NCI-H128 (cell line): Measurements from ENCODE around the gene HS3ST6.
"Not testable (repeated sequence)": the region's sequence is repeated elsewhere in the genome, so short reads cannot be mapped to it uniquely, and the experiment has no call there.

Source experiments
- DNase-seq: peaks from one replicate; lab custom pipeline; 2025; ENCODE audit not compliant: unreplicated experiment; lab: John Stamatoyannopoulos, UW

The HS3ST6 gene

DNA sequence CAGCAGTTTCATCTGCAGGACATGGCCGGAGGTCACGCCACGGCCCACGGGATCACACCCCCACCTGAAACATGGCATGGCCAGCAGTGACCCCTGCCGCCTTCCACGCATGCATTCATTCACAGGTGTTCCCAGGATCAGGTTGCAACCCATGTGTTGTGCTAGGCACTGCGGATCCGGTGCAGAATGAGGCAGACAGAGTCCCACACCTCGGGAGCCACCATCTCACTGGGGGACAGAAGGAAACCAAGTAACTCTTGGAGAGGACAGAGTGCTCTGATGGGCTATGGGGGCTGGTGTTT is 29.1 kb upstream of the HS3ST6 start:
- no peak for DNase-seq

DNA sequence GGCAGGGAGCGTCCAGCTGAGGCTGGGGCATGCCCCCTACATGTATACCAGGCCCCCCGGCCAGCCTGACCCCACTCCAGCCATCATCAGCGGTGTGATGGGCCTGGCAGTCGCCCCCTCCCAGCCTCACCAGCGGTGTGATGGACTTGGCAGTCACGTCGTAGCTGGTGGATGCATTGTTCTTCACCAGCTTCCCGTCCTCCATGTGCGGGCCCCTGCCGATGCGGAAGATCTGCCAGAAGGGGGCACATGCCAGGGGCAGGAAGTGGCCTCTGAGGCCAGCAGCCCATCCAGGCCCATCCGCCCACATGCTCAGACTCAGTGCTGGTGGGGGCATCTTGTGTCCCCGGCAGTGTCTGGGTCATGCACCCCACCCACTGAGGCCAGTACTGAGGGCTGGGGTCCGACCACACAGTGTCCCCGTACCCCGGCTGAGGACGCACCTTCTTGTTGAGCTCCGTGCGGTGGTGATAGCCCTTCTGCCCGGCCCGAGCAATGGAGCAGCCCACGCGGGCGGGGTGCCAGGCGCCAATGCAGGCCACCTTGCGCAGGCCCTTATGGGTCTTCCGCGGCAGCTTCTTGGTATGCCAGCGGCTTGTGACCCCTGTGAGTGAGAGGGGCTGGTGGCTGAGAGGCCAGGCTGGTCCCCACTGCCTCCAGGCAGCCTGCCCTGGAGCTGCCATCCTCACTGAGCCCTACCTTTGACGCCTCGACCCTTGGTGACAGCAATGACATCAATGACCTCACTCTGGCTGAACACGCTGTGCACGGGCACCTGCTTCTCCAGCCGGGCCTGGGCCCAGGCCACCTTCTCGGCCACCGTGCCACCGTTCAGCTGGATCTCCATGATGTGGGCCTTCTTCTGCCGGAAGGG is 28.5 kb upstream of the HS3ST6 start:
- no peak for DNase-seq

GRCh38 chr16:1945559-1946391 is 27.6 kb upstream of the HS3ST6 start:
- no peak for DNase-seq

GRCh38 chr16:1944612-1945199 is 26.5 kb upstream of the HS3ST6 start:
- no peak for DNase-seq

DNA sequence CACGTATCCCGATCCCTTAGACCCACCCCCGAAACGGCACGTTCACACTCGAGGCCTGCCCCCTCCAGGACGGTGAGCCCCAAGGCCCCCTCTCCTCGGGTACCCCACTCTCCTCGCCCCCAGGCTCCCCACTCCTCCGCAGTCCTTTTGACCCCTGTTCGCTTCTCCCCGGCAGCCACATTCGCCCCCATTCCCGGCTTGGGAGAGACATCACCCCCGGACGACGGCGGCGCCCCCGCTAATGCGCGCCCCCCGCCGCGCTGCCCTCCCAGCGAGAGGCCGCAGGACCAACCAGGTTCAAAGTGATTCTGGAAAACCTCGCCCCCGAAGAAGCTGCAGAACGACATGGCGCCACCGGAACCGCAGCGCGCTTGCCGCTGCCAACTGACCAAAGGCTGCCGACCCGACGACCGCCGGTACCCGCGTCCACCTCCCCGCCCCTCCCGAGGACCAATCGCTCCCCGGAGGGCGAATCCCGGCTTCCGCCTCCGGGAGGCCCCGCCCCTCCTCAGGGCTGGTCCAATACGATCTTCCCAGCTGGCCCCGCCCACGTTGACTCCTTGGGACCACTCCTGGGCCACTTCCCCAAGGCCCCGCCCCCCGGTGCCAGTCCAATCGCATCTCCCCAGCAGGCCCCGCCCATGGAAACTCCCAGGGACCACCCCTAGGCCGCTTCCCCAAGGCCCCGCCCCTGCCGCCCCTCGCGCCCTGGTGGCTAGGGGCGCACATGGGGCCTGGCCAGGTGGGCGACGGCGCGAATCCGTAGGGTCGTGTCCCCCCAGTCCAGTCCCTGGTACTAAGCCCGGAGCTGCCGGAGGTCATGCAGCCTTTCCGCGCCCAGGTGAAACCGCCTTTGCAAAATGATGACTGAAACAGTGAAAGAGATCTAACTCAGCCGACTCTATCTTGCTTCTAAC is 24.9 kb upstream of the HS3ST6 start, which contains the start of gene MSRB1:
Gene MSRB1, minus strand, starts transcription at position 390 of the 917 bp plus-strand sequence. Its CDS starts 43 bp downstream, at position 347.
- peak; percentile 95 for DNase-seq

DNA sequence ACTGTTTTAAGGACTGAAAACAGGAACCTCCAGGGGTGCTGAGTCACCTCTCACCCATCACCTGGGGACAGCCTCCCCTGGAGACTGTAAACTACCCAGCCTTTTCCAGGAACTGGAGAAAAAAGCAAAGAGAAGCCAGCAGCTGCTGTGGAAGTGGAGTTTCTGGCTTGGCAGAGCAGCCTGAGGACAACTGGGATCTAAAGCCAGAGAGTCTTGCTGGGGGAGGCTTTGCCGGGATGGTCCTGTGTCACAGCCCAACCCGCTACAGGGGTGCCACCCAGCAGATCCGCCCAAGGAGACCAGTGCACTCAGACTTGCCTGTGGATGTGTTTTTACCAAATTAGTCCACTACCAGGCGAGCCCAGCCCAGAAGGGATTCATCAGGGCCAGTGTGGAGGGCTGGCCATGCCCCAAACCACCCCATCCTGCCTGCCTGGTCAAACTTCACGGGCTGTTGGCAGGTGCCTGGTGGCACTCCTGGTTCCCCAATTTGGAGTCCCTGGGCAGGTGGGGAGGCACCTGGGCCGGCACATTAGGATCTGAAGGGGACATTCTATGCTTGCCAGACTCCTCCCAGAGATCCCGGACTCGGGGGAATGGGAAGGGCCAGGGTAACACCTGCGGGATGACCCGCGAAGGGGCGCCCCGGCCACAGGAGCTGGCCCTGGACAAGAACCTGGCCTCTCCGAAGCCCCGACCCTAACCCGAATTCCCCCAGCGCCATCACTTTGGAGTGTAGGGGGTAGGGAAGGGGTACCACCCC is 24.0 kb upstream of the HS3ST6 start:
- DNase-seq, result no peak

GRCh38 chr16:1941162-1942046 is 23.2 kb upstream of the HS3ST6 start:
- DNase-seq, result no peak

DNA sequence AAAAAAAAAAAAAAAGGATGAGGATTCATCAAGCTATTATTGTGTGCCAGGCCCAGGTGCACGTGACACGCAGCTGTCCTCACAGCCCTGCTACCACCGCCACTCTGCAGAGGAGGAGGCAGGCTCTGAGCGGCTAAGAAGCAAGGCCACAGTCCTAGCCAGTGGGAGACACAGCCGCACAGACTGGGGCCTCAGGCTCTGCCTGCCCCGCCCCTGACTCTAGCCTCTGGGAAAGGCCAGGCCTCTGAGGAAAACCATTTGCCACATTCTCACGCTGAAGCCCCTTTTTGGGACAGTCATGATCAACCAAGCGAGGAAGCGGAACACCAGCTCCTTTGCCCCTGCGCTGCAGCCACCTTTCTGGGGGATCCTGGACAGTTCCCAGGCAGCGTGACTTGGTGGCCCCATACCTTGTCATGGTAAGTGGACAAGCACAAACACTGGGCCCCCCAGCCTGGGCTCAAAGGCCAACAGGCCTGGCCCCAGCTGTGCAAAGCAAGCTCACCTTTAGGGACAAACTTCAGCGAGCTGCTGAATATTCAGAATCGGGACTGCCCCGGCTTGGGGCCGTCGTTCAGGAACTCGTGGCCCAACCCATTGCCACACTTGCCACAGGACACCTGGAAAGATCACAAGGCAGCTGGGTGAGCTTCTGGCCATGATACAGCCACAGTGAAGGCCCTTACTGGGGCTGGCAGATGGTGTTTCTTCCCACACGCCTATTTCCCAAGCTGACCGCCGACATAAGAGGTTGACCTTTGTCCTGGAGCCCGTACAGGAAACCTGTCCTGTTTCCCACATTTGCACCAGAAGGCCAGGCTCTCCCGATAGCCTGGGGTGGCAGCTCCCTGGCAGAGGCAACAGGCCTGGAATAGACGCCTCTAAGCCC is 22.3 kb upstream of the HS3ST6 start:
- DNase-seq, result no peak

DNA sequence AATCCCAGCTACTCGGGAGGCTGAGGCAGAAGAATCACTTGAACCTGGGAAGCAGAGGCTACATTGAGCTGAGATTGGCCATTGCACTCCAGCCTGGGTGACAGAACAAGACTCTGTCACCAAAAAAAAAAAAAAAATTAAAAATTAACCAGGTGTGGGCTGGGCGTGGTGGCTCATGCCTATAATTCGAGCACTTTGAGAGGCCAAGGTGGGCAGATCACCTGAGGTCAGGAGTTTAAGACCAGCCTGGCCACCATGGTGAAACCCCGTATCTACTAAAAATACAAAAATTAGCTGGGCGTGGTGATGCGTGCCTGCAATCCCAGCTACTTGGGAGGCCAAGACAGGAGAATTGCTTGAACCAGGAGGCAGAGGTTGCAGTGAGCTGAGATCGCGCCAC is 21.6 kb upstream of the HS3ST6 start:
- DNase-seq, result not testable (repeated sequence)

GRCh38 chr16:1938910-1939309 is 20.7 kb upstream of the HS3ST6 start:
- DNase-seq, result no peak

DNA sequence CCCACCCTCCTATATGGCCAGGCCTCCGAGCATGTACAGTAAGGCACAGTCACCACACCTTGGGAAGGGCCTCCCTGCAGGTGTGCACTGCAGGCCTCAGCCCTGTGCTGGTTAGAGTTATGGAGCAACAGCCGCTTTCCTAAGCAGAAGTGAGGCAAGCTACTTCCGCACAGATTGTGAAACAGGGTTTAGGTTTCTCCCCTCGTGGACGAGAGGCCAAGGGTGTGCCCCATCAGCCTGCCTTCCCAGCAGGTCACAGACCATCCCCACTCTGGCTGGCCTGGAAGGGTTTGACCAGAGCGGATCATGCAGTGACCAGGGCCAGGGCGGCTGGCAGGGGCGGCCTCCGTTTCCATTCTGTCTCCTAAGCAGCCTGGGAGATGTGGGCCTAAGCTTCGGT is 20.1 kb upstream of the HS3ST6 start:
- no peak for DNase-seq

DNA sequence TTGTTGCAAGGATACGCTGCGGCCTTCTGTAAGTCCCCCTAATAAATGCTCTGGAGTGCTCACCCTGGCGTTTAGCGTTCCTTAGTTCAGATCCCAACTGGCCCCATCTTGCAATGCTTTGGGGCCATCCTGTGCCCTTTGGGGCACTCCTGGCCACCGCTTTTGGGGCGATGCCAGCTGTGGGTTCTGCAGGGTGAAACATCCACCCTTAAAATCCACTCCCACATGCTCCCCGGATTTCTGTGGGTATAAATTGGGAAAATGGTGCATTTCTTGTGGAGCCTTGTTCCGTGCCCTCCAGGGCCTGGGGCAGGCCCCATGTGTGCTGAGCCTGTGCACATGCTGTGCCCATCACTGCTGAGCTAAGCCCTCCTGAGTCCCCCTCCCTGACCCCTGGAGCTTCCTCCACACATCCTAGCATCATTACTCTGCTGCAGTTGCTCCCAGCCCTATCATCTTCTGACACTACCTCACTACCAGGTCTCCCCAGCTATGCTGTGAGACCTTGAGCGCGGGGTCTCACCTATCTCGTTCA is 18.8 kb upstream of the HS3ST6 start:
- DNase-seq, result no peak

DNA sequence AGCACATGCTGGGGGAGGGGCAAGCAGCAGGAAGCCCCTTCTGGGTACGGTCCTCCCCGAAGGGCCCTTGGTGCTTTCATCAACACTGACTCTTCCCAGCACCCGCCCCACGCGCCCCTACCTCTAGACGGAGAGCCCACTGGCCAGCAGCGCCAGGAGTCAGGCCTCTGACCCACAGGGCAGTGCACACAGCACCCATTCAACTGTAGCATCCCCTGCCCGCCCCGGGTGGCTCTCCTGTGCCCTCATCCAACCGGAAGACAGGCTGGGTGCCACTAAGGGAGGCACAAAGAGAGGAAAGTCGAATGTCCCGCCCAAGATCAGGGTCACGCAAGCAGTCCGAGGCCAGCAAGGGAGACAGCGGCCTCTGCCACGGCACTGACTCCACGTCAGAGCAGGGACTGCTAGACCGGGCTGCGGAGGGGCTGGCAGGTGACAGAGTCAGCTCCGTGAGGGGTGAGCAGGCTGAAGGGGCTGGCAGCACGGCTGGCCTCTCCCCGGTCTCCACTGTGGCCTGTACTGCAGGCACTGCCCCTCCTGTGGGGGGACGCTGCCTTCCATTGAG is 15.0 kb upstream of the HS3ST6 start:
- DNase-seq, result no peak

GRCh38 chr16:1932050-1933028 is 14.1 kb upstream of the HS3ST6 start:
- no peak for DNase-seq

GRCh38 chr16:1930338-1930720 is 12.1 kb upstream of the HS3ST6 start:
- no peak for DNase-seq

DNA sequence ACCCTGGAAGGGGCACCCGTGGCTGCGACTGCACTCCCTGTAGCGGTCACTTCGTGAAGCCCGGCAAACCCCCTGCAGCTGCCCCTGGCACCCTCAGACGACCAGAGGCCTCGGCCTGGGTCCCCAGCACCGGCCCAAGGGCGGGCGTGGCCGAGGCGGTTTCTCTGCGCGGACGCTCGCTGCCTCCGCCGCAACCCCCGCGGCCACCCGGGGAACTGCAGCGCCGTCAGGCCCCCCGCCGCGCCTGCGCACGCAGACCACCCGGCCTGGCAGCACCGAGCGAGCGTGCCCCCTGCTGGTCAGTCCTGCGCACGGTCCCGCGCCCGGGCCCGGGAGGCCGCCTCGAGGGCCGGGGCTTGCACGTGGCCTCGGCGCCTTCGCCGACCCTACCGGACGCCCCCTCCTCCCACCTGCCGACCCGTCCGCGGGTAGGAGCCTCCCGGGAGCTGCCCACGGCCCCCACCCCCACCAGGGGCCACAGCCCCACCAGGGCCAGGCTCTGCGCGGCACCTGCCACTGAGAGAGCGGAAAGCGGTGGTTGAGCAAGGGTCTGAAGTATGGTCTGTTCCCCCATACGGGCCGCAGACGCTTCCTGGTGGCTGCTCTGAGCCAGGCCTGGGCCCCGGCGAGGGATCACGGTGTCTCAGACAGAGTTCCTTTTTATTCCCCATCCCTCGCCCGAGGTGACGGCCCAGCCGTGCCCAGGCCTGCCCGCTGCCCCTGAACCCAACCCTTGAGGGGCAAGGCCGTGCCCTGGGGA is 11.5 kb upstream of the HS3ST6 start:
- DNase-seq, result peak; percentile 4
